NT2/D1 (cell line): ENCODE data around the gene RDX.

Source experiments
- SUZ12 ChIP-seq: IDR thresholded peaks from 2 replicates; pipeline ENCODE4 v1.6.1; 2011; ENCODE audit not compliant: insufficient read length, insufficient read depth; ENCODE audit errors: extremely low read depth
- YY1 ChIP-seq: IDR thresholded peaks from 2 replicates; pipeline ENCODE4 v1.6.1; 2011; ENCODE audit not compliant: insufficient read length, insufficient read depth
- ZNF274 ChIP-seq: IDR thresholded peaks from 2 replicates; pipeline ENCODE4 v1.6.1; 2011; ENCODE audit warnings: mild to moderate bottlenecking, low read depth, low read length

GRCh38 chr11:110331626-110332025, 35.2 kb upstream of the RDX start:
- TF ChIP-seq SUZ12 (no peak), YY1 (no peak), ZNF274 (no peak)
